H1 (cell line): ENCODE measurements around the gene SLAMF1. TPM values are rescaled to one million over a fixed set of nuclear protein-coding genes. Genes with fewer than 3 reads are reported as not detected.

ENCODE experiments used
- ATF2 ChIP-seq: IDR thresholded peaks from 2 replicates; pipeline ENCODE4 v1.6.1; 2012; ENCODE audit warnings: low read length, inconsistent platforms
- GABPA ChIP-seq: IDR thresholded peaks from 2 replicates; pipeline ENCODE4 v1.6.1; 2011; ENCODE audit warnings: mild to moderate bottlenecking, low read length, moderate library complexity, borderline replicate concordance; ENCODE audit not compliant: insufficient read depth
- KDM5A ChIP-seq: fragments of 200-600 bp; IDR thresholded peaks from 2 replicates; pipeline ENCODE4 v1.7.1; 2012; ENCODE audit warnings: mild to moderate bottlenecking, low read length, inconsistent platforms, mixed read lengths
- polyA plus RNA-seq, 7 experiments: library from polyadenylated mRNA; depleted of rRNA in 3 of 7; stranded (reverse) in 5 of 7; unstranded in 2 of 7; fragments of >200 nt in 5 of 7; fragments of 200-250 nt in 2 of 7; gene quantifications; 1 replicate in 5 of 7; 2 replicates in 1 of 7; 4 replicates in 1 of 7; pipeline versions ENCODE4 v1.2.1 to v1.2.3, GENCODE V29; 2011 to 2013; ENCODE audit warnings: missing spikeins in 2 of 7, mixed read lengths in 2 of 7
- total RNA-seq: library from RNA; stranded (reverse); fragmentation: NEBNext Ultra II Directional; extraction: Animal tissue kit (Norgen Biotek cat#: 25700); gene quantifications from 2 replicates; pipeline ENCODE4 v1.2.1, GENCODE V29; 2021

Gene SLAMF1
- total and polyA plus RNA-seq, 2 of the 8 experiments (the other 6 are each of a cell fraction or from before 2014, with no cell fraction given): not detected

GRCh38 chr1:160636076-160636475 is 10.8 kb downstream of the SLAMF1 start (continued):
- no peak for TF ChIP-seq KDM5A
- no peak for TF ChIP-seq GABPA
- no peak for TF ChIP-seq ATF2
